ENCODE results near the gene MPRIP.
"Not testable (repeated sequence)": the region's sequence is repeated elsewhere in the genome, so short reads cannot be mapped to it uniquely, and the experiment has no call there.

Gene MPRIP

GRCh38 chr17:17180141-17180603 lies 137.9 kb downstream of the MPRIP start:
- ChIA-PET CTCF (no interaction called here), POLR2A (no interaction called here)
- no peak for DNase-seq (ENCODE audit: extremely low spot score)
- no peak for TF ChIP-seq CTCF (IDR thresholded peaks at IDR 0.05; ENCODE audit: control extremely low read depth, extremely low read depth, low read depth, missing control alignments)

GRCh38 chr17:17180741-17181525 lies 138.7 kb downstream of the MPRIP start:
- no peak for TF ChIP-seq CTCF (IDR thresholded peaks at IDR 0.05; ENCODE audit: control extremely low read depth, extremely low read depth, low read depth, missing control alignments)
- POLR2A ChIA-PET: no interaction called here
- CTCF ChIA-PET: interaction anchor here (1.2 kb wide), 2 partner anchors 11 to 49 kb away, joined by 3 to 4 read pairs; no protein-coding TSS in a partner anchor
- DNase-seq (ENCODE audit: extremely low spot score): no peak

- POLR2A ChIA-PET: no interaction called here
- no peak for TF ChIP-seq CTCF (IDR thresholded peaks at IDR 0.05; ENCODE audit: control extremely low read depth, extremely low read depth, low read depth, missing control alignments)
- CTCF ChIA-PET: interaction anchor here (1.2 to 2.1 kb wide), 3 partner anchors 10 to 48 kb away, joined by 3 to 6 read pairs (median 4); no protein-coding TSS in a partner anchor
- DNase-seq (ENCODE audit: extremely low spot score): peak; percentile 57
Observed at GRCh38 chr17:17181666-17182597, 139.7 kb downstream of the MPRIP start.

GRCh38 chr17:17182598-17183136 lies 140.4 kb downstream of the MPRIP start:
- ChIA-PET POLR2A (no interaction called here), CTCF (interaction anchor here (0.9 to 2.1 kb wide), 2 partner anchors 16 to 41 kb away, joined by 3 to 6 read pairs; no protein-coding TSS in a partner anchor)
- TF ChIP-seq CTCF (IDR thresholded peaks at IDR 0.05; ENCODE audit: control extremely low read depth, extremely low read depth, low read depth, missing control alignments): no peak
- no peak for DNase-seq (ENCODE audit: extremely low spot score)

GRCh38 chr17:17183744-17184143 lies 141.5 kb downstream of the MPRIP start:
- ChIA-PET POLR2A (no interaction called here), CTCF (interaction anchor here (0.9 to 2.1 kb wide), 4 partner anchors 11 to 42 kb away, joined by 3 to 6 read pairs (median 4); no protein-coding TSS in a partner anchor)
- no peak for TF ChIP-seq CTCF (IDR thresholded peaks at IDR 0.05; ENCODE audit: control extremely low read depth, extremely low read depth, low read depth, missing control alignments)
- DNase-seq (ENCODE audit: extremely low spot score): no peak

- POLR2A ChIA-PET; CTCF ChIA-PET; DNase-seq (ENCODE audit: extremely low spot score): not testable (repeated sequence)
Observed at GRCh38 chr17:17184985-17185757, 142.9 kb downstream of the MPRIP start.
